TTC549 (cell line): ENCODE data around the gene PLAAT2.

Experiments used
- FAIRE-seq: peaks from 2 replicates; lab custom pipeline; 2012; peaks lifted over from hg19 to GRCh38; lab: Jason Lieb, UNC

Gene PLAAT2

DNA sequence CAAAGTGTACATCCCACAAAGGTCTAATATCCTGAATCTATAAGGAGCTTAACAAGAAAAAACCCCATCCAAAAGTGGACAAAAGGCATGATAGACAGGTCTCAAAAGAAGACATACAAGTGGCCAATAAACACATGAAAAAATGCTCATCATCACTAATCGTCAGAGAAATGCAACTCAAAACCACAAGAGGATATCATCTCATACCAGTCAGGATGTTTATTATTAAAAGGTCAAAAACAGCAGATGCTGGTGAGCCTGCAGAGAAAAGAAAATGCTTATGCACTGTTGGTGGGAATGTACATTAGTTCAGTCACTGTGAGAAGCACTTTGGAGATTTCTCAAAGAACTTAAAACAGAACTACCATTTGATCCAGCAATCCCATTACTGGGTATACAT lies 44.6 kb downstream of the PLAAT2 start:
- no peak for FAIRE-seq

DNA sequence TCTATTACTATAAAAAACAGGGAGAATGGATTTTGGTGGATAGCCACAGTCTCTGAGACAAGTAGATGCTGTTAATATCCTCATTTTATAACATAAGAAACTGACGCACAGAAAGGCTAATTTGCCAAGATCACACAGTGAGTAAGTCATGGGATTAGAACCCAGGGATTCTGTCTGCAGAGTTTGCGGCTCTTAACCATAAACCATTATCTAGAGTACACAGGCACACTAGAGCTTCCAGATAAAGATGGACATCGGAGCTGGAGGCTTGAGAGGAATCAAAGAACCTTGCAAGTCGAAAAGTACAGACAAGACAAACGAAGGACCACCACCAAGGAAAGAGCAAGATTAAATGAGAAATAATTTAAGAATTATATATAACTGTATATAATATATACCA lies 46.0 kb downstream of the PLAAT2 start:
- no peak for FAIRE-seq

- FAIRE-seq, result no peak
Observed at GRCh38 chr11:63516109-63516508, 47.1 kb downstream of the PLAAT2 start.

DNA sequence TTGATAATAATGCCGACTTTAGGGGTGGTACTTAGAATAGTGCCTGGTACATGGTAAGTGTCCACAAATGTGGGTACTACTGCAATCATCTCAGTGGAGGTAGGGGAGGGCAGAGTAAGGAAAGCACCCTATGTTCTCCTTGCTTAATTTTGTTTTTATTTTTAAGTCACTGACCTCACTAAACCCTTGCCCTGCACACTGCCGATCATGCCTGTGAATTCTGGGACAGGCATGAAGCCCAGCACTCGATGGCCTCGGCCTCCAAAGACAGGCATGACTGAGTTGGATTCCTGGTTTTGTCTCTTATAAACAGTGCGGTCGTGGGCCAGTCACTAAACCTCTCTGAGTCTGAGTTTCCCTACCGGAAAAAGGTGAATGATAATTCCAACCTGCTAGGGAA lies 50.4 kb downstream of the PLAAT2 start:
- no peak for FAIRE-seq

- no peak for FAIRE-seq
Observed at GRCh38 chr11:63511048-63511748, 52.0 kb downstream of the PLAAT2 start.

DNA sequence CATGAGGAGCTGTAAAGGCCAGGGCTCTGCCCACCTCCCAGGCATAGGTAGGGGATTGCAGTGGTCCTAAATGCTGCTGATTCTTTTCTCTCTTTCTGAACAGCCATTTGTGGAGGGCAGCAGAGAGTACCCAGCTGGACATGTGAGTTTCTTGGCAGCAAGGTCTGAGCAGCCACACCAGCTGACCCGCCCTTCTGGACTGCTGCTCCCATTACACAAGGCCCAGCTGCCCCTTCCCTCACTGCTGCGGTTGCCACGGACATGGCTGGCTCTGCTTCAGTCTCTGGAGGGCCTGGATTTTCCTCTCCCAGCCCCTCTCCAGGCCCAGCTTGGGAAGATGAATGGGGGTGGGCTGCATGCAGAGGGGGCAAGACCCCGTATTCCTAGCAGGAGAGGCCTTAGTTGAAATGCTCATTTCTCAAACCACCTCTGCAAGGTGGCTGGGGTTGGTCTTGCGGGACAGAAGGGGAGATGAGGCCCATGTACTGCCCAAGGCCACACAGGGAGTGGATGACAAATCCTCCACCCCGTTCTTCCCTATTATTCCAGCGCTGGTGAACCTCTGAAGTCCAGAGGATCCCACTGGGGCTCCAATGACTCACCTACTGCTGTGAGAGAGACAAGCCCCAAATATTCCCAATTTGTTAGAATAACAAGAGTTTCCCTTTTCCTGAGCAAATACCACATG lies 52.7 kb downstream of the PLAAT2 start:
- FAIRE-seq, result no peak

DNA sequence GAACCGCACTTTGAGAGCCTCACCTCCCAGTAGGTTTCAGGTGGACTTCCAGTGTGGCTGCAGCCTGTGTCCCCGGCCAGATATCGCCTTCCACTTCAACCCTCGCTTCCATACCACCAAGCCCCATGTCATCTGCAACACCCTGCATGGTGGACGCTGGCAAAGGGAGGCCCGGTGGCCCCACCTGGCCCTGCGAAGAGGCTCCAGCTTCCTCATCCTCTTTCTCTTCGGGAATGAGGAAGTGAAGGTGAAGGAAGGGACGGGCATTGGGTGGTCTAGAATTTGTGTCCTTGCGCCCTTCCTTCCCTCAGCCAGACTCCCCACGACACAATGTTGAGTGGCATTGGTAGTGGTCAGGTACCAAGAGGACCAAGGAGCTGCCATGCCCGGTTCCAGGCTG lies 54.4 kb downstream of the PLAAT2 start:
- no peak for FAIRE-seq

DNA sequence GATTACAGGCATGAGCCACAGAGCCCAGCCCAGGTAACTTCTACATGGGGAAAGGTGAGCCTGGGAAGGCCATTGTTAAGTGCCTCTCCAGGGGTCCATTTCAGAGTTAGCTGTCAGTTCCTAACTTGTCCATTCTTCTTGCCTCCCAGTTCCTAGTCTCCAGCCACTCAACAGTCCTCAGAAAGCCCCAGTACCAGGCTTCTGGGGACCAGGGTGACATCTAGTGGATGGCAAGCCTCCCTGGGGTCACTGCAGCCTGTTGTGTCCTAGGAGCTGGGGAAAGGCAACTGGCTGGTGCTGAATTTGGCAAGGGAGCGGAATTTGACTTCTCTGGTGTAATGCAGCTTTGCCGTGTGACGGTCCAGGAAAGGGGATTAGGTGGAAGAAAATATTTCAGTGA lies 55.2 kb downstream of the PLAAT2 start:
- no peak for FAIRE-seq

GRCh38 chr11:63507511-63507910 lies 55.7 kb downstream of the PLAAT2 start:
- no peak for FAIRE-seq

- no peak for FAIRE-seq
Observed at GRCh38 chr11:63506876-63507275, 56.3 kb downstream of the PLAAT2 start.

GRCh38 chr11:63505857-63506528 lies 57.2 kb downstream of the PLAAT2 start, which contains the start of gene LGALS12:
LGALS12 (plus strand) TSS chr11:63506084; CDS start chr11:63506459, 375 bp downstream.
- FAIRE-seq, result no peak

DNA sequence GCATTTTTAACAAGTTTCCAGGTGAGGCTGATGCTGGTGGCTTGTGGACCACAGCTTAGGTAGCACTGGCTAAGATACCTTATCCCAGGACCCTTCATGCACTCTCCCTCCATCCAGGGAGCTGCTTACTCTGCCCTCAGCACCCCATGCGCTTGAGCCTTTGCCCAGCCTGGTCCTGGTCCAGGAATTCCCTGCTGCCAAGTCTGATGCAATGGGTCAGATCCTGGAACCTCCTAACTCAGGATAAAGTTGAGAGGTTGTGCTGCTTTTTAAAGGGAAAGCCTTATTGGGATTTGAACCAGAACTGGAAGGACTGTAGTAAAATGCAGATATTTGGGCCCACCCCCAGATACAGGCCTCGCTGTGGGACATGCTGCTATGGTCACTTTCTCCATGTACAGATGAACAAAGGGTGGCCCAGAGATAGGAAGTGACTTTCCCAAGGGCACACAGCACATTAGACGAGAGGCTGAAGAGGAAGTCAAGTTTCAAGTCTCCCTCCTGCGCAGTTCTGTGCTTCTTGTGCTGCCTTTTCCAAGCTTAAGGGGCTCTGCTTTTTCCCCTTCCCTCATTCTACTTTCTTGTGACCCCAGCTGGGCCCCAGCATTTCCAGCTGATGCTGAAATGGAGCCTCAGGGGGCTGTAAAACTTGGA lies 58.1 kb downstream of the PLAAT2 start:
- no peak for FAIRE-seq

DNA sequence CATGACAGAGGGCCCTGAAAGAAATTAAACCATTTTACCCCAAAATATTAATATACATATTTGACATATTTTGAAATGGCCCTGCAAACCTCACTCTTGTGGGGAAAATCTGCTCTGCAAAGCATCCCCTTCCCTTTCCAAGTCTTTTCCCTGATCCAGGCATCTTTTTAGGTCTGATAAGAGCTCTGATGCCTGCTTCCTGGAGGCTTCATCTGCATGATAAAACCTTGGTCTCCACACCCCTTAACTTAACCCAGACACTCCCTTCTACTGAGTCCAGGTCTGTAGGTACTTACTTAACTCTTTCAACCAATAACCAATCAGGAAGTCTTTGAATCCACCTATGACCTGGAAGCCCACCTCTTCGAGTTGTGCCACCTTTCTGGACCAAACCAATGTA lies 59.1 kb downstream of the PLAAT2 start:
- FAIRE-seq, result no peak

- no peak for FAIRE-seq
Observed at GRCh38 chr11:63503492-63503891, 59.7 kb downstream of the PLAAT2 start.
